Measurements from ENCODE around the gene COL8A2.

Gene COL8A2

DNA sequence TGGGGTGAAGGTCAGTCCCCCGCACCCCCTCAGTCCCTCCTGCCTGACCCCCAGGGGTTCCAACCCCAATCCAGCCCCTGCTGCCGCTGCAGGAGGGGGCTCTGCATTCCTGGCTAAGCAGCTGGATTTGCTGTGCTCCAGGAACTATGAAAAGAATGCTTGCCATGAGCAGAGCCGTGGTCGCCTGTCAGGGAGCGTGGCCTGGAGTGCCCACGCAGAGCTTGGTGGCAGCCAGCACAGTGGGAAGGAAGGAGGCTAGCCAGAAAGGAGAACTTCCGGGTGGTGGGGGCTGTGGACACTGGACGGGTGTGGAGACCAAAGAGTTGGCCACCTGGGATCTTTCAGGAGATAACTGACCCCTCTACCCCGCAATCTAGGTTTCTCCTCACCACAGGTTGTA, 5.6 kb downstream of the COL8A2 start:
- no peak for DNase-seq (ENCODE audit: low read depth)
- H3K4me3 ChIP-seq (ENCODE audit: low read depth, low read length) = no peak overlapping the region

DNA sequence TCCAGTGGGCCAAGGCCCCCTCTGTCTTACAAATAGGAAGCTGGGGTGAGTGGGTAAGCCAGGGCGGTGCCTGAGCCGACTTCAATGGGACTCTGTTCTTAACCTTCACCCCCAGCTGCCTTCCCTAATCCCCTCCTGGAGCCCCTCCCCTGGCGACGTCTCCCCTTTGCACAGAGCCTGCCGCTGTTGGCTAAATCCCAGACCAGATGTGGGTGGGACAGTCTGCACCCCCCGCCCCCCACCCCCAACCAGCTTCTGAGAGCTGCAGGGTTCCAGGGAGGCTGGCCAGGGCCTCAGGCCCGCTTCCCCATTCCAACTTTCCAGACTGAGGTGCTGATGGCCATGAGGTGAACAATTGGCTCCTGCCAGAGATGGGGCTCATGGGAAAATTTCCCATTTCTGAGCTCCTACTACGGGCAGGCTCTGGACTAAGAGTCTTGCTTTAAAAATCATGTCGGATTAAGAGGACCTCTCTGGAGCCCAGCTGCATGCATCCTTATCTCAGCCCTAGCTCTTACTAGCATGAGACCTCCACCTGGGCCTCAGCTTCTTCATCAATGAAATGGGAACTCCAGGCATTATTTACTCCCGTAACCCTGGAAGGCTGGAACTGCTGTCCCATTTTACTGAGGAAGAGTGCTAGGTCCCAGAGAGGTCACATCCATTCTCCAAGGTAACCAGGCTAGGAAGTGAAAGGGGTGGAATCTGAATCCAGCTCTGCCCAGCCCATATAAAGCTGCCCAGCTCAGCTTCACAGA, 6.4 kb downstream of the COL8A2 start:
- H3K4me3 ChIP-seq (ENCODE audit: low read depth, low read length) = no peak overlapping the region

DNA sequence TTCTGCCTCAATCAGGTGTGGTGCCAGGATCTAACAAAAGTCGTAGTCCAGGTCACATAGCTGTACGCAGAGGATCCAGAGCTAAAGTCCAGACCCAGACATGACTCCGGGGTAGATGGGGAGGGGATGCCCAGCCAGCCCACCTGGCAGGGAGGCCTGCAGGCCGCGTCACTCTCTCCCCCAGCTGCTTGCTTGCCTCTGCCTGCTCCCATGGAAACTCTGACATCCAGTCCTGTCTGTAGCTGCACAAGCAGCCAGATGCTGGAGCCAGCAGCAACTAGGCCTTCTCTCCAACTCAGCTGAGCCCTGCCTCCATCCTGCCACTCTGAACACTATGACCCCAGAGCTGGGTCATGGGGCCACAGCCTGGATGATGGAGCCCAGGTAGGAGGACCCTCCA, 8.1 kb downstream of the COL8A2 start:
- H3K4me3 ChIP-seq (ENCODE audit: low read depth, low read length) = no peak overlapping the region
- DNase-seq (ENCODE audit: low read depth) = no peak

More for the DNA sequence above, 6.4 kb downstream of the COL8A2 start:
- DNase-seq (ENCODE audit: low read depth) = no peak

DNA sequence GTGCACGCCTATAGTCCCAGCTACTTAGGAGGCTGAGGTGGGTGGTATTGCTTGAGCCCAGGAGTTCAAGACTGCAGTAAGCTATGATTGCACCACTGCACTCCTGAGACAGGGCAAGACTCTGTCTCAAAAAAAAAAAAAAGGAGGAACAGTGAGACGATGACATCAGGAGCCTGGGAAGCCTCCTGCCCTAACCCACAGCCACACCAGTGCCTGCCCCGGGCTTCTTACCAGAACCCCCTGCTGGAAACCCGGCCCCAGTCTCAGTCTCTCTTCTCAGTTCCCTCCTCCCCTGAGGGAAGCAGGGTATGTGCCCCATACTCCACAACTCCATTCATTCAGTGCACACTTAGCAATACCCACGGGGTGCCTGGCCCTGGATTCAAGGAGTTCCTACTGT, 9.1 kb downstream of the COL8A2 start:
- no peak for DNase-seq (ENCODE audit: low read depth)

DNA sequence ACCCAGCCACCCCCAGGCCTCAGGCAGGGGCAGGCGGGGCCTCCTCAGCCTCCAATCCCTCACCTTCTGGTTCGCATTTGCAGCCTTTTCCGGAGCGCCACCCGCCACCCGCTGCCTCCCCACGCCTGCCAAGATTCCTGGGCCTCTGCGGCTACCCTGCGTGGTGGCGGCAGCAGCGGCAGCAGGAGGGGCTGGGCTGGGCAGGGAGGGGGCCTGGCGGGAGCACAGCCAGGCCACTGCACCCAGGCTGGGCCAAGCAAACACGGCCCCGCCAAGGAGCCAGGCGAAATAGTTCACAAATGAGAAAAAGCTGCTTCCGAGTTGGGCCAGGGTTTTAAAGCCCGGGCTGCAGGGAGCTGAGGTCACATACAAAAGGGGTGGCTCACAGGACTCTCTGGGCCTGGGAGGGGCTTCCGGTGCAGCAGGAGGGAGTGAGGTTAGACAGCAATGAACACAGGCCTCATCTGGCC, 9.8 kb downstream of the COL8A2 start:
- H3K4me3 ChIP-seq (ENCODE audit: low read depth, low read length) = no peak overlapping the region
- no peak for DNase-seq (ENCODE audit: low read depth)

More for the DNA sequence above, 9.1 kb downstream of the COL8A2 start:
- no peak overlapping the region for H3K4me3 ChIP-seq (ENCODE audit: low read depth, low read length)

DNA sequence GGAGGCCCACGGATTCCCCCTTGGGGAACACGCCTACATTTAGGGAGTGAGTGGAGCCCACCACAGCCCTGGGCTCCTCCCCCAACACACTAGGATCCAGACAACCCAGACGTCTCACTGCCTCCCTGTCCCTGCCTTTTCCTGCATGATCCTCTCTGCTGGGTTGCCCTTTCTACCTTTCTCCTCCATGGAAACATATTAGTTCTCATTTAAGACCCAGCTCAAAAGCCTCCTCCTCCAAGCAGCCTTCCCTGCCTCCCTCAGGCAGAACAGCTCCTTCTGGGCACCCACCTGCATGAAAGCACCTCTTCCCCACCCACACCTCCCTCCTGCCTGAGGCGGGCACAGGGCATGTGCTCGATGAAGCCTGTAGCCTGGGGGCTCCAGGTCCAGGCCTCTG, 10.7 kb downstream of the COL8A2 start:
- no peak for DNase-seq (ENCODE audit: low read depth)
- H3K4me3 ChIP-seq (ENCODE audit: low read depth, low read length) = no peak overlapping the region

DNA sequence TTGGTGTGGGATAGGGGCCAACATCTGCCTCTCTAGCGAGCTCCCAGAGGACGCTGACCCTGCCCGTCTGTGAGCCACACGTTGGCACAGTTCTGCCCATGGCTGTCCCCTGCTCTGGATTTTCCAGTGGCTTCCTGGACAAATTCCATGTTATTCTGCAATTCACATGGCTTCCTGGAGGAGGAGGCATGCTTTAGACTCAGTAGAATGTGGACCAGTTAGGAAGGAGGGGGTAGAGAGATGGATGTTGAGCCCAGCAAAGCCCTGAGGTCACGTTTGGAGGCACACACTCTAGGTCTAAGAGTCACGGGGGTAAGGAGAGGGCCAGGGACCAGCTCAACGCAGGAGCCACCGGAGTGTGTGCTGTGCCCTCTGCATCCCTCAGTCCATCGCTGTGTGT, 12.2 kb downstream of the COL8A2 start:
- no peak for DNase-seq (ENCODE audit: low read depth)
- no peak overlapping the region for H3K4me3 ChIP-seq (ENCODE audit: low read depth, low read length)

DNA sequence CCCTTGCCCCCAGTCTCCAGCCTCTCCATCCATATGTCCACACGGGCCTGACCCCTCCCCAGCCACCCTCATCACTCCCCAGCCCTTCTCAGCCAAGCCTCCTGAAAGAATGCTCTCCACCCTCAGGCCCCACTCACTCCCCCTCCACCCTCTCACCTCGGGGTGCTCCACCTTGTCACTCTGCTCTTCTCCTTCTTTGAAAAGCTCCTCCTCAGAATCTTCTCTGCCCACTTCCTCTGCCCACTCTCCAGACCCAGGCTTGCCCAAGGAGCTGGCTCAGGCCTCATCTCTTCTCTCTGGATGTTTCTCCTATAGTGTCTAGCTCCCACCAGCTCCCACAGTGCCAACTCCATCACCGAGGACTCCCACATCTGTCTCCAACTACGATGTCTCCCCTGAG, 13.9 kb downstream of the COL8A2 start:
- no peak for DNase-seq (ENCODE audit: low read depth)
- no peak overlapping the region for H3K4me3 ChIP-seq (ENCODE audit: low read depth, low read length)

DNA sequence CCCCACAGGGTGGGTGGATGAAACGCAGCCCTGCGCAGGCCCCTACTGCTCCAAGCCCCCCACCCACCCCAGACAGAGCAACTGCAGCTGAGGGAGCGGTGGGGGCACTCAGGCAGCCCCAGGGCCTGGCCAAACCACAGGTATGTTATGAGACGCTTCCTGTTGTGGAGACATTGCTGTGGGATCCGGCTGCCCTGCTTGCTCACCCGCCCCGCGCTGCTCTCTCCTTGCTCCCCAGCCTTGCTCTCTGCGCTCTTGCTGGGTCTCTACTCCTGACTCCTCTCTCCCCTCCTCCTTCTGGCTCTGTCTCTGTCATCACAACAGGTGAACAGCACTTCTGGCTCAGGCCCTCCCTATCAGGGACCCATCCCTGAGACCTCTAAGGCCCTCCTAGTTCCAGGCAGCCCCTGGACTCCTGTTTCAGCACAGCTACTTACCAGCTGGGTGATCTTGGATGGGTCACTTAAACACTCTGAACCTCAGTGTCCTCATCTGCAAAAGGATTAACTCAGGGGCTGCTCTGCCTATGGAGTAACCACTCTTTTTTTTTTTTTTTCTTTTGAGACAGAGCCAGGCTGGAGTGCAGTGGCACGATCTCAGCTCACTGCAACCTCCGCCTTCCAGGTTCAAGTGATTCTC, 15.9 kb downstream of the COL8A2 start:
- no peak overlapping the region for H3K4me3 ChIP-seq (ENCODE audit: low read depth, low read length)
- peak; percentile 53 for DNase-seq (ENCODE audit: low read depth)

DNA sequence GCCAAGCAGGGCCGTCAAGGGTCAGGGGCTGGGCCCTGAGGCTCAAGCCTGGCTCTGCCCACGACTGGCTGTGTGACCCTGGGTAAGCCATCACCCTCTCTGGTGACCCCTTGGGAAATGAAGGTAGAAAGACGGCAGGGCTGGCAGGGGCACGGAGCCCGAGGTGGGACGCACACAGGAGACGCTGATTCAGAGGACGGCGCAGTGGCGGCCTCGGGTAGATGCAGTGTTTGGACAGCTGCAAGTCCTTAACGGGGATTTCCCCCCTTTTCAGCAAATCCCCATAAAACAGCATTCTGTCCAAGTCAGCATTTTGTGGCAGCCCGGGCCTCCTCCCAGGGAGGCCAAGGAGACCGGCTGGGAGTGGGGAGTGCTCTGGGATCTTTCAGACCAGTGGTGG, 16.7 kb downstream of the COL8A2 start:
- DNase-seq (ENCODE audit: low read depth) = no peak
- H3K4me3 ChIP-seq (ENCODE audit: low read depth, low read length) = no peak overlapping the region

DNA sequence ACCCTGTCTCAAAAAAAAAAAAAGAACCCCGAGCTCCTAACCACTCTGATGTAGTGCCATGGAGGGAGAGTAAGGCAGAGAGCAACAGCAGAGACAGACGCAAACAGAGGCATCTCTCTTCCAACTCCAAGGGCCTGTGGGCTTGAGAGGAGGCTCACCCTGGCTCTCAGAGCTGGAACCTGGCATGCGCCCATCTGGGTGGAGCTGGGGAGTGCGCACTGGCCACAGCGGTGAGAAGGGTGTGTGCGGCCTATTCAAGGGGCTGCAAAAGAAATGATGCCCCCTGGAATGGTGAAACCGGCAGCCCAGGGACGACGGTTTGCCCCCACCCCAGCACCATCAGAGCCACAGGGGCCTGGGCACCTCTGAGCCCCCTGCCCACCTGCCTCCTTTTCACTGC, 17.6 kb downstream of the COL8A2 start:
- no peak overlapping the region for H3K4me3 ChIP-seq (ENCODE audit: low read depth, low read length)
- DNase-seq (ENCODE audit: low read depth) = no peak

DNA sequence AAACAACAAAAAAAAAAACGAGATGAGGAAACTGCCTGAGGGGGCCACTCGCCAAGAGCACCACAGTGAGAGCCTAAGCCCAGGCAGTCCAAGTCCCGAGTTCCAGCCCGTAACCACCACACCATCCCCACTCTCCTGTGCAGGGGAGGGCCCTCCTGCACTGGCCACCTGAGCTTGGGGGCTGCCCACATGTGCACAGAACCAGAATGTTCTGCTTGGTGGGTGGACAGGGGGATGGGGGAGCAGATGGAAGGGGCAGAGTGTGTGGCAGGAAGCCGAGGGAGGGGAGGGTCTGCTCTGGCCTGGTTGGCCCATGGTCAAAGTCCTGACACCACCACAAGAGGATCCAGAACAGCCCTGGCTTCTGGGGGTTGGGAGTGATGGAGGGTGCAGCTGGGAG, 18.8 kb downstream of the COL8A2 start:
- H3K4me3 ChIP-seq (ENCODE audit: low read depth, low read length) = no peak overlapping the region
- no peak for DNase-seq (ENCODE audit: low read depth)

DNA sequence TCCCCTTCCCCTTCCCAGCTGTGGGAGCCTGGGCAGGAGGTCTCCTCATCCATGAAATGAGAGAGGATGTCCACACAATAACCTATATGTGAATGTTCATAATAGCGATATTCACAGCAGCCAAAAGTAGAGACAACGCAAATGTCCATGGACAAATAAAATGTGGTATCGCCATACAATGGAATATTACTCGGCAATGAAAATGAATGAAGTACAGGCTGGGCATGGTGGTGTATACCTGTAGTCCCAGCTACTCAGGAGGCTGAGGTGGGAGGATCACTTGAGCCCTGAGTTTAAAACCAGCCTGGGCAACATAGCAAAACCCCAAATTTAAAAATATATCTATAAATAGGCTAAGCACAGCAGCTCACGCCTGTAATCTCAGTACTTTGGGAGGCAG, 23.5 kb downstream of the COL8A2 start:
- DNase-seq (ENCODE audit: low read depth) = no peak
- no peak overlapping the region for H3K4me3 ChIP-seq (ENCODE audit: low read depth, low read length)

DNA sequence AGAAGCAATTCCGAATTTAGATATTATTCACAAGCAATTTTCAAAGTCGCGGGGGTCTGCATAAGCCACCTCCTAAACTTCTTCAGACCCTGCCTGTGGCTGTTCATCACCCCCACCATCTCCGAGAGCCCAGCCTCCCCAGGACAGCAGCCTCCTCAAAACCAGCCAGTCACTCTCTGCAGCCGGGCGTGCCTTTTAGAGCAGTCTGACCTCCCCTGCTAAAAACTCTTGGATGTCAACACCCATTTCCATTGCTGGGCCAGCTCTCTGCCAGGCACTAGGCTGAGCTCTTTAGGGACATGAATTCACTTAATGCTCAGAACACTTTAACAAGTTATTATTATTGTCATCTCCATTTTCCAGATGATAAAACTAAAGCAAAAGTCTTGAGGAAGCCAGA, 24.6 kb downstream of the COL8A2 start:
- no peak overlapping the region for H3K4me3 ChIP-seq (ENCODE audit: low read depth, low read length)

DNA sequence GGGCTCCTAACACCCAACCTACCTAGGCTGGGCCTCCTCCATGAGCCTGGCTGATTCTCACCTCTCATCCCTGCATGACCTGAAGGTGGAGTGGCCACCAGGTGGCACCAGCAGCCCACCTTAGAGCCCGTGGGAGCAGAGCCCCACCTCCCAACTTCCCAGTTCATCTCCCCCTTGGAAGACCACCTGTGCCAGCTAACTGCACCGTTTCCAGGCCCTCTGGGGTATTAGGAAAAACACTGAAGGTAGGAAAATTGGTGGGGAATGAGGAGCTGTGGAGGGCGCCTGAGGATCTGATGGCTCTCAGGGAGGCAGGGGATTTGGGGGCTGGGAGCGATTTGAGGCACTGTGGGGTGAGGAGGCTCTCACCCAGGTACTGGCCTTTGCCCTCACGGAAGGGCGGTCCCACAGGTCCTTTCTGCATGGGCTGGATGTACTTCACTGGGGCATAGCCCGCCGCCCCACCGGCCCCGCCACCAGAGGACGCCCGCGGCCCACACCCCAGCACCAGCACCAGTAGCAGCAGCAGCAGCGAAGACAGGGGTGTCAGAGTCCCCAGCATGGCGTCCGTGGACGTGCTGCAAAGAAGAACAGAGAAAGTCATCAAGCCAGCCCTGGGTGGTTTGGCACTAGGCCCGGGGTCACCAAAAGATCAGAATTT, 25.2 kb downstream of the COL8A2 start:
- DNase-seq (ENCODE audit: low read depth) = no peak
- H3K4me3 ChIP-seq (ENCODE audit: low read depth, low read length) = no peak overlapping the region

More for the DNA sequence above, 24.6 kb downstream of the COL8A2 start:
- no peak for DNase-seq (ENCODE audit: low read depth)

DNA sequence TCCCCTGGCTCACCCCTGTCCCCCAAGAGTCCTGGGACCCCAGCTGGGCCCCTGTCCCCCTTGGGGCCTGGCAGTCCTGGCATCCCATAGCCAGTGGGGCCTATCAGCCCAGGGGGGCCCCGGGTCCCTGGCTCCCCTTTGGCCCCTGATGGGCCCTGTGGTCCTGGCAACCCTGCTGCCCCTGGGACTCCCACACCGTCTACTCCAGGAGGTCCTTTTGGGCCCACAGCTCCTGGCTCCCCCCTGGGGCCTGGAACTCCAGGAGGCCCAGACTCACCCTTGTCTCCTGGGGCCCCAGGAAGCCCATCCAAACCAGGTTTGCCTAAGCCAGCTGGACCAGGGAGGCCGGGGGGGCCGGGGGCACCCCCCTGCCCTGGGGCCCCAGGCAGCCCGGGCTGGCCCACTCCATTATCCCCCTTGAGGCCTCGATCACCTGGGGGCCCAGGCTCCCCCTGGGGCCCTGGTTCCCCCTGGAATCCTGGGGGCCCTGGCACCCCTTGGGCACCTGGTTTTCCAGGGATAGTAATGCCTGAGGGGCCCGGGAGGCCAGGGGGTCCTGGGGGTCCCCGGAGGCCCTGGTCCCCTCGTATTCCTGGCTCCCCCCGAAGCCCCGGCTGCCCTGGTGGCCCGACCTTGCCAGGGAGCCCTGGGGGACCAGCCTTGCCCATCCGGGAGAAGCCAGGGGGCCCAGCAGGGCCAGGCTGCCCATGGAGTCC, 26.2 kb downstream of the COL8A2 start:
- H3K4me3 ChIP-seq (ENCODE audit: low read depth, low read length) = no peak overlapping the region
- DNase-seq (ENCODE audit: low read depth) = no peak

DNA sequence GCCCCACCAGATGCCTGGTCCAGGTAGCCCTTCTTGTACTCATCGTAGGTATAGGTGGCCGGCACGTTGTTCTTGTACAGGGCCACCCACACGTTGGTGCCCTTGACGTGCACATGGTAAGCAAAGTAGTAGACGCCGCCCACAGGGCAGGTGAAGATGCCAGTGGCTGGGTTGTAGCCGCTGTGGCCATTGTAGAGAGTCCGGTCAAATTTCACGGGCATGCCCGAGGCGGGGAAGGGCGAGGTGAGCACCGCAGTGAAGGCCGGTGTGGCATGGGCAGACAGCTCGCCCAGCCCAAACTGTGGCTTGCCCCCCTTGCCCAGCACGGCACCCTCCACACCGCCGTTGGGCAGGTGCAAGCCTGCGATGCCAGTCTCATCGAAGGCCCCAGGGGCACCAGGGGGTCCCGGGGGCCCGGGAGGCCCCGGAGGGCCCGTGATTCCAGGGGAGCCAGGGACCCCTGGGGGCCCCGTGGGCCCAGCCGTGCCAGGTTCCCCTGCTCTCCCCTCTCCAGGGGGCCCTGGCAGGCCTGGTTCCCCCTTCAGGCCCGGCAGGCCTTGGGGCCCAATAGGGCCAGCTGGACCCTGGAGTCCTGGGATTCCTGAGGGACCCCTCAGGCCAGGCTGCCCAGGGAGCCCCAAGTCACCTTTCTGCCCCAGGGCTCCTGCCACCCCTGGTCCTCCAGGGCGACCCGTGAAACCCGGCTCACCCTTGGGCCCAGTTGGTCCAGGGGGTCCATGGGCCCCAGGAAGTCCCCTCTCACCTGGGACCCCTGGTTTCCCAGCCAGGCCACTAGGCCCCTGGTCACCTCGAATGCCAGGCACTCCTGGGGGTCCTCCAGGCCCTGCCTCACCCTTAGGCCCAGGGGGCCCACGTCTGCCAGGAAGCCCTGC, 27.1 kb downstream of the COL8A2 start:
- DNase-seq (ENCODE audit: low read depth) = no peak
- no peak overlapping the region for H3K4me3 ChIP-seq (ENCODE audit: low read depth, low read length)

DNA sequence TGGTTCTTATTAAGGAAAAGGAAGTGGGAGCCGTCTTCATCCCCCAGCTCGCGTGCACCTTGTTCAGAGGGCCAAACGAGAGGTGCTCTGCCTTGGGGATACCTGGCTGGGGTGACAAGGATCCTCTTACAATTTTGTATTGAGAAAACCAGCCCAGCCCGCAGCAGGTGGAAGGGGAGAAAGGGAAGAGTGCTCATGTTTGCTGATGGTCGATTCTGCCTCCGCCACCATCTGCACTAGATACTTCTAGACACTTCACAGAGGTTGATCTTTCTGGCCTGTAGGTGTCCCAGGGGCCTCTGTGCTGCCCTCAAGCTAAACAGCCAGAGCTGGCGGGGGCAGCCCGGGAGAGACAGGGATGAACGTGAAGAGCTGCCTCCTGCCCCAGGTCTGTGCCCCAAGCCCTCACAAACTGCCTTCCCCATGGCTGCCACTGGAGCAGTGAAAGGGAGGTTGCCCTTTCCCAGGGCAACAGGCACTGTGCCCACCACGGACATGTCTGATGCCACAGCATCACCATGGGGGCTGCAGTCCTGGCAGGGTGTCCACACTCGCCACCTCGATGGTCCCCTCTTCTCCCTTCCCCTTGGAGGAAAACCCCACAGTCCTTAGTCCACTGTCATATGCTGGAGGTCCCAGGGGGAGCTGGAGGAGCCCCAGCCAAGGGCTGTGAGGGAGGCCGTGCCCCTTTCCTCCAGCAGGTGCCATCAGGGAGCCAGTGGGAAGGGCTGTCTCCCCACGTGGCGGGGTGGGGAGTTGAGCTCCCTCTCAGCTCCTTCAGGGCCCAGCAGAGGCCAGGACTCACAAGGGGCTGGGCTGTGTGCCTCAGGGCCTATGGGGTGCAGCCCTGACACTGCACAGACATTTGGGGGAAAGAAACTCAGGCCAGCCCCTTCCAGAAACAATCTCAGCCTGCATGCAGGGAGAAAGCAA, 28.3 kb downstream of the COL8A2 start:
- H3K4me3 ChIP-seq (ENCODE audit: low read depth, low read length) = no peak overlapping the region

More for the DNA sequence above, 28.3 kb downstream of the COL8A2 start:
- no peak for DNase-seq (ENCODE audit: low read depth)

Data from skeletal muscle cell (primary cell).